Stimulated activated naive CD4-positive, alpha-beta T cell treated with Interleukin-2 at 50 U/mL for 16 hours (primary cell): Measurements from ENCODE around the gene DCAF17.
A peak's percentile ranks its signal among the peaks of the same experiment; 100 is the strongest.
"Not testable (repeated sequence)": the region's sequence is repeated elsewhere in the genome, so short reads cannot be mapped to it uniquely, and the experiment has no call there.

Source experiments
- DNase-seq: peaks from one replicate; lab custom pipeline; 2025; lab: John Stamatoyannopoulos, UW

Gene DCAF17

GRCh38 chr2:171410624-171411023 is 23.4 kb upstream of the DCAF17 start:
- no peak for DNase-seq

GRCh38 chr2:171411214-171411613 is 22.8 kb upstream of the DCAF17 start:
- DNase-seq, result no peak

- no peak for DNase-seq
These were observed 22.1 kb upstream of the DCAF17 start for GRCh38 chr2:171411791-171412483.

- no peak for DNase-seq
These were observed 21.4 kb upstream of the DCAF17 start for GRCh38 chr2:171412571-171413175.

GRCh38 chr2:171414645-171415044 is 19.4 kb upstream of the DCAF17 start:
- not testable (repeated sequence) for DNase-seq

- peak; percentile 84 for DNase-seq
These were observed 17.8 kb upstream of the DCAF17 start for GRCh38 chr2:171416009-171416926.

GRCh38 chr2:171419333-171419732 is 14.7 kb upstream of the DCAF17 start:
- DNase-seq, result no peak

GRCh38 chr2:171420728-171421563 is 13.1 kb upstream of the DCAF17 start:
- no peak for DNase-seq

- DNase-seq, result not testable (repeated sequence)
These were observed 11.1 kb upstream of the DCAF17 start for GRCh38 chr2:171422710-171423495.

- no peak for DNase-seq
These were observed 3.3 kb upstream of the DCAF17 start for GRCh38 chr2:171430516-171431410.

- DNase-seq, result no peak
These were observed 2.3 kb upstream of the DCAF17 start for GRCh38 chr2:171431677-171432167.

GRCh38 chr2:171432206-171432968 is 1.6 kb upstream of the DCAF17 start:
- no peak for DNase-seq

GRCh38 chr2:171432969-171433762 is 860 bp upstream of the DCAF17 start:
- peak; percentile 30 for DNase-seq

- DNase-seq, result no peak
These were observed 338 bp upstream of the DCAF17 start, which contains the start of gene METTL8 for GRCh38 chr2:171433763-171434012. METTL8 (minus strand) TSS chr2:171433990; CDS start chr2:171392185, 41,805 bp downstream.

GRCh38 chr2:171436307-171436706 is 2.3 kb downstream of the DCAF17 start:
- DNase-seq, result no peak

GRCh38 chr2:171441470-171441869 is 7.4 kb downstream of the DCAF17 start:
- DNase-seq, result no peak

GRCh38 chr2:171447675-171448074 is 13.6 kb downstream of the DCAF17 start:
- DNase-seq, result no peak

GRCh38 chr2:171451074-171451473 is 17.0 kb downstream of the DCAF17 start:
- no peak for DNase-seq
